ENCODE measurements around the gene YY1.

Gene YY1

GRCh38 chr14:100313464-100314230 is 74.7 kb downstream of the YY1 start:
- DNase-seq (ENCODE audit: low read depth in 2 of 2) = no peak

GRCh38 chr14:100314724-100315123 is 75.8 kb downstream of the YY1 start:
- no peak for DNase-seq (ENCODE audit: low read depth in 2 of 2)

- DNase-seq (ENCODE audit: low read depth in 2 of 2) = no peak
Measured at GRCh38 chr14:100317389-100317788, 78.4 kb downstream of the YY1 start.

- peak; percentile 68 to 69 for DNase-seq (ENCODE audit: low read depth in 2 of 2)
Measured at GRCh38 chr14:100317912-100318808, 79.2 kb downstream of the YY1 start.

- DNase-seq (ENCODE audit: low read depth in 2 of 2) = no peak
Measured at GRCh38 chr14:100320157-100320856, 81.4 kb downstream of the YY1 start.

GRCh38 chr14:100321473-100322137 is 82.7 kb downstream of the YY1 start:
- no peak for DNase-seq (ENCODE audit: low read depth in 2 of 2)

GRCh38 chr14:100322138-100322957 is 83.4 kb downstream of the YY1 start:
- no peak for DNase-seq (ENCODE audit: low read depth in 2 of 2)

- DNase-seq (ENCODE audit: low read depth in 2 of 2) = no peak
Measured at GRCh38 chr14:100323121-100323941, 84.4 kb downstream of the YY1 start, which contains the start of gene SLC25A47. TSS of gene SLC25A47 (plus strand) at chr14:100323339. CDS start at chr14:100323415, 76 bp downstream.

- DNase-seq (ENCODE audit: low read depth in 2 of 2) = no peak
Measured at GRCh38 chr14:100323942-100324307, 85.0 kb downstream of the YY1 start.

- DNase-seq (ENCODE audit: low read depth in 2 of 2) = no peak
Measured at GRCh38 chr14:100325231-100325632, 86.3 kb downstream of the YY1 start.

GRCh38 chr14:100325958-100326357 is 87.0 kb downstream of the YY1 start:
- DNase-seq (ENCODE audit: low read depth in 2 of 2) = no peak

- DNase-seq (ENCODE audit: low read depth in 2 of 2) = no peak
Measured at GRCh38 chr14:100327128-100327527, 88.2 kb downstream of the YY1 start.

GRCh38 chr14:100328495-100329163 is 89.7 kb downstream of the YY1 start:
- no peak for DNase-seq (ENCODE audit: low read depth in 2 of 2)

- DNase-seq (ENCODE audit: low read depth in 2 of 2) = no peak
Measured at GRCh38 chr14:100329233-100330006, 90.5 kb downstream of the YY1 start.

- no peak for DNase-seq (ENCODE audit: low read depth in 2 of 2)
Measured at GRCh38 chr14:100330007-100330344, 91.0 kb downstream of the YY1 start.

- DNase-seq (ENCODE audit: low read depth in 2 of 2) = no peak
Measured at GRCh38 chr14:100330388-100330931, 91.5 kb downstream of the YY1 start.

- no peak for DNase-seq (ENCODE audit: low read depth in 2 of 2)
Measured at GRCh38 chr14:100332071-100332639, 93.2 kb downstream of the YY1 start.

Data from stimulated activated CD8-positive, alpha-beta memory T cell treated with anti-CD3 and anti-CD28 coated beads, Interleukin-2, amount 100 ng/mL, for 48 hours (primary cell).